Fibroblast of lung (primary cell): Measurements from ENCODE around the gene CSPG4.

Source experiments
- EZH2 ChIP-seq: IDR thresholded peaks from 2 replicates; pipeline ENCODE4 v1.5.1; 2012; ENCODE audit warnings: low read length, control low read depth, mild to moderate bottlenecking; ENCODE audit errors: missing control alignments
- TF ChIP-seq, protein P1 (sequence below), 2 donors: IDR thresholded peaks in 1 of 2; conservative IDR thresholded peaks in 1 of 2; 1 replicate in 1 of 2; 2 replicates in 1 of 2; pipeline ENCODE4 v1.5.1; 2011 to 2012; ENCODE audit warnings: low read length in 2 of 2, control low read depth in 1 of 2, inconsistent platforms in 1 of 2, low read depth in 1 of 2, mild to moderate bottlenecking in 1 of 2

DNA sequence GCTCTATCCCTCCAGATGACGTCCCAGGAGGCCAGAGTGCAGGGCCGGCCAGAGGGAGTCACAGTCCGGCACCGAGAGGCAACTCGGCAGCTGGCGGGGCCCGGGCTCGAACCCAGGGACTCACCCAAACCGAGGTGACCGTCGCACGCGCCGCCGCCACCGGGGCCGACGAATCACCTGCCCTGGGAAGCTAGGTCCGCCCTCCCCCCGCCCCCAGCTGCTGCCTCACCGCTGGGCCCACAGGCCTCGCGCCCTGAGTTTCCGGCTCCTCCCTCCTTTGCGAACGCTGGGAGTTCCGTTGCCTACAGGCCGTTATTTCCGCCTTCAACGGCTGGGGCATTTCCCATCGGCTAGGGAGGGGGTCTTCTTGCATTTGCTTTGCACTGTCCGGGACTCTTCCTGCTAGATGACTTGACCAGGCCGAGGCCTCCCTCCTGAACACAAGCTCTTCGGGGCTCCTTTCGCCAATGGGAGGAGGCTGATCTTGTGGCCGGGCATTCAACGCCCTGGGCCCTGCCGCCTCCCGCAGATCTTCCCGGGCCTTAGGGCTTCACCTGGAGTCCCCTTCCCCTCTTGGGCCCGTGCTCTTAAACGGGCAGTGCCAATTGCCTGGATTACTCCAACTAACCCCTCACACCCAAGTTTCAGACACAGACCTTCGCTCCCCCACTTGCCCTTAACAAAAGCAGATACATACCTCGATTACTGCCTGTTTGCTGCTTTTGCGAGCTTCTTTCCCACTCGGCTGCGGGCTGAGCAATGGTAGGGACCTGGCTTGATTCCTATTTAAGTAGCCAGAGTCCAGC lies 86.9 kb downstream of the CSPG4 start, which contains the start of gene SNUPN:
- TF ChIP-seq, protein P1, sequence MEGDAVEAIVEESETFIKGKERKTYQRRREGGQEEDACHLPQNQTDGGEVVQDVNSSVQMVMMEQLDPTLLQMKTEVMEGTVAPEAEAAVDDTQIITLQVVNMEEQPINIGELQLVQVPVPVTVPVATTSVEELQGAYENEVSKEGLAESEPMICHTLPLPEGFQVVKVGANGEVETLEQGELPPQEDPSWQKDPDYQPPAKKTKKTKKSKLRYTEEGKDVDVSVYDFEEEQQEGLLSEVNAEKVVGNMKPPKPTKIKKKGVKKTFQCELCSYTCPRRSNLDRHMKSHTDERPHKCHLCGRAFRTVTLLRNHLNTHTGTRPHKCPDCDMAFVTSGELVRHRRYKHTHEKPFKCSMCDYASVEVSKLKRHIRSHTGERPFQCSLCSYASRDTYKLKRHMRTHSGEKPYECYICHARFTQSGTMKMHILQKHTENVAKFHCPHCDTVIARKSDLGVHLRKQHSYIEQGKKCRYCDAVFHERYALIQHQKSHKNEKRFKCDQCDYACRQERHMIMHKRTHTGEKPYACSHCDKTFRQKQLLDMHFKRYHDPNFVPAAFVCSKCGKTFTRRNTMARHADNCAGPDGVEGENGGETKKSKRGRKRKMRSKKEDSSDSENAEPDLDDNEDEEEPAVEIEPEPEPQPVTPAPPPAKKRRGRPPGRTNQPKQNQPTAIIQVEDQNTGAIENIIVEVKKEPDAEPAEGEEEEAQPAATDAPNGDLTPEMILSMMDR (conservative IDR thresholded peaks at IDR 0.05 in 1 of 2, IDR thresholded peaks at IDR 0.05 in 1 of 2; ENCODE audit: low read depth in 1 of 2, low read length in 2 of 2) = no peak
- no peak for TF ChIP-seq EZH2
